Hepatocyte (in vitro differentiated cells): Measurements from ENCODE around the gene NYAP2. TPM values are rescaled to one million over a fixed set of nuclear protein-coding genes. Genes with fewer than 3 reads are reported as not detected.

Experiments used
- DNase-seq: peaks from one replicate; pipeline ENCODE4 v3.0.0-alpha.2; 2016; ENCODE audit warnings: low spot score
- H2AFZ ChIP-seq: fragments of 200-600 bp; sonication (generic); 2 replicates; pipeline ENCODE4 v1.6.0; 2016; ENCODE audit warnings: antibody characterized with exemption, mild to moderate bottlenecking
- H3K27ac ChIP-seq: fragments of 200-600 bp; sonication (generic); 2 replicates; pipeline ENCODE4 v1.5.1; 2016; ENCODE audit warnings: mild to moderate bottlenecking
- H3K27me3 ChIP-seq: fragments of 200-600 bp; sonication (generic); 2 replicates; pipeline ENCODE4 v1.6.1; 2016
- H3K36me3 ChIP-seq: fragments of 200-600 bp; sonication (generic); replicated peaks from 2 replicates; pipeline ENCODE4 v1.5.1; 2016; ENCODE audit warnings: low read depth; ENCODE audit not compliant: insufficient read depth
- H3K4me1 ChIP-seq: fragments of 200-600 bp; sonication (generic); 2 replicates; pipeline ENCODE4 v1.5.1; 2016; ENCODE audit warnings: mild to moderate bottlenecking, moderate library complexity; ENCODE audit not compliant: insufficient read depth
- H3K4me2 ChIP-seq: fragments of 200-600 bp; sonication (generic); 2 replicates; pipeline ENCODE4 v1.6.0; 2016
- H3K4me3 ChIP-seq: fragments of 200-600 bp; sonication (generic); 2 replicates; pipeline ENCODE4 v1.5.1; 2016; ENCODE audit warnings: mild to moderate bottlenecking
- H3K79me2 ChIP-seq: fragments of 200-600 bp; sonication (generic); 2 replicates; pipeline ENCODE4 v1.6.0; 2017; ENCODE audit warnings: mild to moderate bottlenecking
- H3K9me2 ChIP-seq: fragments of 200-600 bp; sonication (generic); replicated peaks from 2 replicates; pipeline ENCODE4 v1.6.0; 2017; ENCODE audit warnings: mild to moderate bottlenecking; ENCODE audit not compliant: insufficient read depth
- H3K9me3 ChIP-seq: fragments of 200-600 bp; sonication (generic); 2 replicates; pipeline ENCODE4 v1.5.1; 2016; ENCODE audit warnings: low read depth, mild to moderate bottlenecking
- H4K20me1 ChIP-seq: fragments of 200-600 bp; sonication (generic); 2 replicates; pipeline ENCODE4 v1.6.0; 2016; ENCODE audit warnings: mild to moderate bottlenecking; ENCODE audit not compliant: insufficient read depth, poor library complexity, severe bottlenecking
- EZH2 ChIP-seq: fragments of 200-600 bp; sonication (generic); IDR thresholded peaks from 2 replicates; pipeline ENCODE4 v1.6.1; 2016; ENCODE audit warnings: antibody characterized with exemption, mild to moderate bottlenecking, borderline replicate concordance
- EZH2phosphoT487 ChIP-seq: fragments of 200-600 bp; sonication (generic); IDR thresholded peaks from one replicate; pipeline ENCODE4 v1.6.1; 2018; ENCODE audit warnings: antibody characterized with exemption, mild to moderate bottlenecking, low read depth, moderate library complexity; ENCODE audit not compliant: unreplicated experiment, severe bottlenecking
- WGBS: methylation state at CpG from one replicate; pipeline ENCODE4 v1.1.6; 2016; ENCODE audit warnings: low lambda C conversion rate; ENCODE audit errors: missing lambda C conversion rate; 5-methylcytosine and 5-hydroxymethylcytosine counted together
- polyA plus RNA-seq: library from polyadenylated mRNA; unstranded; fragments of >200 nt; fragmentation: Nextera tagmentation; extraction: Ambion mirVana; gene quantifications from 2 replicates; pipeline ENCODE4 v1.2.1, GENCODE V29; 2016
- small RNA-seq: library from RNA; depleted of rRNA; stranded (forward); fragments of <200 nt; gene quantifications from one replicate; pipeline ENCODE3, GENCODE V24; 2014
- total RNA-seq: library from RNA; depleted of rRNA; stranded (reverse); fragments of >200 nt; gene quantifications from 2 replicates; pipeline ENCODE4 v1.2.3, GENCODE V29; 2014
- TF ChIP-seq, protein P1 (sequence below): fragments of 200-600 bp; sonication (generic); IDR thresholded peaks from 2 replicates; pipeline ENCODE4 v1.5.1; 2016; ENCODE audit warnings: antibody characterized with exemption, mild to moderate bottlenecking; ENCODE audit not compliant: poor library complexity

NYAP2 gene
- total and polyA plus RNA-seq, 2 experiments from 2014 or later: 0.23 to 0.37 TPM

- no peaks in the 10 kb centered on the region for H3K79me2 ChIP-seq
- H3K27me3 ChIP-seq: no peaks in the 10 kb centered on the region
- H3K4me2 ChIP-seq: no peak overlapping the region
- TF ChIP-seq EZH2phosphoT487 (no peak), EZH2 (no peak)
- TF ChIP-seq, protein P1, sequence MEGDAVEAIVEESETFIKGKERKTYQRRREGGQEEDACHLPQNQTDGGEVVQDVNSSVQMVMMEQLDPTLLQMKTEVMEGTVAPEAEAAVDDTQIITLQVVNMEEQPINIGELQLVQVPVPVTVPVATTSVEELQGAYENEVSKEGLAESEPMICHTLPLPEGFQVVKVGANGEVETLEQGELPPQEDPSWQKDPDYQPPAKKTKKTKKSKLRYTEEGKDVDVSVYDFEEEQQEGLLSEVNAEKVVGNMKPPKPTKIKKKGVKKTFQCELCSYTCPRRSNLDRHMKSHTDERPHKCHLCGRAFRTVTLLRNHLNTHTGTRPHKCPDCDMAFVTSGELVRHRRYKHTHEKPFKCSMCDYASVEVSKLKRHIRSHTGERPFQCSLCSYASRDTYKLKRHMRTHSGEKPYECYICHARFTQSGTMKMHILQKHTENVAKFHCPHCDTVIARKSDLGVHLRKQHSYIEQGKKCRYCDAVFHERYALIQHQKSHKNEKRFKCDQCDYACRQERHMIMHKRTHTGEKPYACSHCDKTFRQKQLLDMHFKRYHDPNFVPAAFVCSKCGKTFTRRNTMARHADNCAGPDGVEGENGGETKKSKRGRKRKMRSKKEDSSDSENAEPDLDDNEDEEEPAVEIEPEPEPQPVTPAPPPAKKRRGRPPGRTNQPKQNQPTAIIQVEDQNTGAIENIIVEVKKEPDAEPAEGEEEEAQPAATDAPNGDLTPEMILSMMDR: no peak
- no peaks in the 10 kb centered on the region for H3K9me2 ChIP-seq
- H3K36me3 ChIP-seq: no peaks in the 10 kb centered on the region
- WGBS: 96% methylated on average over 2 of the region's 2 CpGs
- H3K27ac ChIP-seq: no peak overlapping the region
- no peak overlapping the region for H3K4me3 ChIP-seq
- no peaks in the 10 kb centered on the region for H4K20me1 ChIP-seq
- H3K9me3 ChIP-seq: no peaks in the 10 kb centered on the region
- no peak overlapping the region for H2AFZ ChIP-seq
- DNase-seq: no peak
- H3K4me1 ChIP-seq: no peaks in the 10 kb centered on the region
These were observed 298.4 kb downstream of the NYAP2 start for GRCh38 chr2:225697936-225698335.

Small RNA genes within 50 kb of the gene (small RNA-seq; reads per million reads assigned to genes)
- not detected for gene AC016717.1
